Stimulated activated CD4-positive, alpha-beta T cell treated with anti-CD3 and anti-CD28 coated beads, Interleukin-4, amount 100 ng/mL, for 4 hours (primary cell): ENCODE data around the gene HNRNPA0.

Experiments
- DNase-seq, 2 experiments: peaks; one replicate each; pipeline ENCODE4 v3.0.0-alpha.2; 2020

The HNRNPA0 gene

GRCh38 chr5:137753691-137754187 lies 424 bp downstream of the HNRNPA0 start:
- no peak for DNase-seq

- DNase-seq = peak; percentile 35 to 43
These were observed 1.1 kb downstream of the HNRNPA0 start for GRCh38 chr5:137752905-137753690.

GRCh38 chr5:137751869-137752491 lies 2.2 kb downstream of the HNRNPA0 start:
- DNase-seq = no peak

GRCh38 chr5:137750436-137750835 lies 3.7 kb downstream of the HNRNPA0 start:
- DNase-seq = no peak

GRCh38 chr5:137747848-137748247 lies 6.3 kb downstream of the HNRNPA0 start:
- no peak for DNase-seq

GRCh38 chr5:137743031-137743640 lies 11.0 kb downstream of the HNRNPA0 start:
- DNase-seq = peak in 1 of 2 experiments; percentile 49

- DNase-seq = no peak
These were observed 12.4 kb downstream of the HNRNPA0 start for GRCh38 chr5:137741718-137742117.

GRCh38 chr5:137739737-137740136 lies 14.4 kb downstream of the HNRNPA0 start:
- DNase-seq = no peak

- DNase-seq = no peak
These were observed 15.2 kb downstream of the HNRNPA0 start for GRCh38 chr5:137738947-137739346.

- no peak for DNase-seq
These were observed 16.6 kb downstream of the HNRNPA0 start for GRCh38 chr5:137737349-137738131.

GRCh38 chr5:137736496-137736895 lies 17.7 kb downstream of the HNRNPA0 start:
- DNase-seq = no peak

GRCh38 chr5:137735555-137736284 lies 18.4 kb downstream of the HNRNPA0 start, which contains the start of gene KLHL3:
Gene KLHL3, minus strand, starts transcription at chr5:137736089. Its CDS starts 443 bp downstream, at chr5:137735646.
- peak in 1 of 2 experiments; percentile 20 for DNase-seq

- no peak for DNase-seq
These were observed 19.1 kb downstream of the HNRNPA0 start for GRCh38 chr5:137734962-137735554.

GRCh38 chr5:137734331-137734730 lies 19.8 kb downstream of the HNRNPA0 start:
- no peak for DNase-seq

GRCh38 chr5:137733922-137734321 lies 20.2 kb downstream of the HNRNPA0 start:
- no peak for DNase-seq

GRCh38 chr5:137733006-137733405 lies 21.2 kb downstream of the HNRNPA0 start:
- DNase-seq = no peak

- no peak for DNase-seq
These were observed 23.0 kb downstream of the HNRNPA0 start for GRCh38 chr5:137731176-137731575.

GRCh38 chr5:137730336-137730735 lies 23.8 kb downstream of the HNRNPA0 start:
- DNase-seq = no peak

- no peak for DNase-seq
These were observed 26.1 kb downstream of the HNRNPA0 start for GRCh38 chr5:137728048-137728447.

GRCh38 chr5:137727623-137728022 lies 26.5 kb downstream of the HNRNPA0 start:
- no peak for DNase-seq

GRCh38 chr5:137724251-137724650 lies 29.9 kb downstream of the HNRNPA0 start:
- DNase-seq = no peak

- no peak for DNase-seq
These were observed 35.6 kb downstream of the HNRNPA0 start for GRCh38 chr5:137718611-137719010.
